RPMI8226 (cell line): ENCODE data around the gene PRDM16.

Experiments
- DNase-seq: peaks from one replicate; pipeline ENCODE4 v3.0.0-alpha.2; 2015

PRDM16 gene

GRCh38 chr1:3333903-3334302 lies 264.9 kb downstream of the PRDM16 start:
- DNase-seq = no peak

GRCh38 chr1:3334366-3334765 lies 265.4 kb downstream of the PRDM16 start:
- DNase-seq = no peak

GRCh38 chr1:3335754-3336640 lies 267.0 kb downstream of the PRDM16 start:
- no peak for DNase-seq

DNA sequence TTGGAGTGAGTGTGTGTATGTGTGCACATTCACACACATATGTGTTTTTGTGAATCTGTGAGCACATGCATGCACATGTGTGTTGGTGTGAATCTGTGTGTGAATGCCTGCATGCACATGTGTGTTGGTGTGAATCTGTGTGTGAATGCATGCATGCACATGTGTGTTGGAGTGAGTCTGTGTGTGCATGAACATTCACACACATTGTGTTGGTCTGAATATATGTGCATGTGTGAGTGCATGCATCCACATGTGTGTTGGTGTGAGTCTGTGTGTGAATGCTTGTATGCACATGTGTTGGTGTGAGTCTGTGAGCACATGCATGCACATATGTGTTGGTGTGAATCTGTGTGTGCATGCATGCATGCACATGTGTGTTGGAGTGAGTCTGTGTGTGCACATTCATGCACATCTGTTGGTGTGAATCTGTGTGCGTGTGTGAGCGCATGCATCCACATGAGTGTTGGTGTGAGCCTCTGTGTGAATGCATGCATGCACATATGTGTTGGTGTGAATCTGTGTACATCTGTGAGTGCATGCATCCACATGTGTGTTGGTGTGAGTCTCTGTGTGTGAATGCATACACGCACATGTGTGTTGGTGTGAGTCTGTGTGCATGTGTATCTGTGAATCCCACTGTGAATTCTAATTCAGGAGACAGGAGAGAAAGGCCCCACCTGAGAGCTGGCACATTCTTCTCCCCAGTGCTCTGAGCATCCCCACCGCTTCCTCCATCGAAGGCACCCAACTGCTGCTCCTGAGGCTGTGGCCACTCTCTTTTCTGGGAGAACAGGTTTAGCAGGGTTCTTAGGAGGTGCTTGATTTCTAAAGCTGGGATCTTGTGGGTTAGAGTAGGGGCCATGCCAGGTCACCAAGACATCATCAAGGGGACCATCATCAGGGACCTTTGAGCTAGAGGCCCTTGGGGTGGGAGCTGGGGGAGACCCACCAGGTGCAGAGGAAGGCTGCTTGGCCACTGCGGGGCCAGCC lies 267.9 kb downstream of the PRDM16 start:
- no peak for DNase-seq

GRCh38 chr1:3337798-3338724 lies 269.1 kb downstream of the PRDM16 start:
- no peak for DNase-seq

GRCh38 chr1:3338725-3339070 lies 269.7 kb downstream of the PRDM16 start:
- DNase-seq = no peak

- DNase-seq = no peak
Observed at GRCh38 chr1:3339856-3340255, 270.9 kb downstream of the PRDM16 start.

DNA sequence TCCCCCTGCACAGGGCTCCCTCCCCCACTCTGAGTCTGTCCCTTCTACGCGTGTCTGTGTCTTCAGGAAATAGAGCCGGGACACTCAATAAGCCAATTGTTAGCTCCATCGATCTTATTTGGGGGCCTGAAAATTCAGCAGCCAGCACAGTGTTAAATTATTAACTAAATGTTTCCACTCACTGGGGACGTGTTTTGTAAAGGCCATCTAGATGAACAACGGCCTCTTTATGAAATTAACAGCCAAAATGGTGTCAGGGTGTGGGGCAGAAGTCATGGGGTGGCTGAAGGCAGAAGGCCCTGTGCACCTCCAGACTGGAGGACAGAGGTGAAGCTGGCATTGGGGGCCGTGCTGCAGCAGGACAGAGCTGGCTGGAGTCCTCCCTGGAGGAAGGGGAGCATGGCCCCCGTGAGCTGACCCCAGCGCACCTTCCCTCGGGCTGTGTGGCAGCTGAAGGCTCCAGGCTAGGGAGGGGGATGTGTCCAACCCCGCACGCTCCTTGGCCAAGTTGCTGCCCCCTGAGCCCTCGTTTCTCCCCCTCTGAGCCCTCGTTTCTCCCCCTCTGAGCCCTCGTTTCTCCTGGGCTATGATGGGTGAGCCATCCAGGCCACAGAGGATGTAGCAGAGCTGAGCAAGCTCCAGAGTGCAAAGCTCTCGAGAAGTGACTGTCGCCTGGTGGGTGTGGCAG lies 271.7 kb downstream of the PRDM16 start:
- DNase-seq = no peak

DNA sequence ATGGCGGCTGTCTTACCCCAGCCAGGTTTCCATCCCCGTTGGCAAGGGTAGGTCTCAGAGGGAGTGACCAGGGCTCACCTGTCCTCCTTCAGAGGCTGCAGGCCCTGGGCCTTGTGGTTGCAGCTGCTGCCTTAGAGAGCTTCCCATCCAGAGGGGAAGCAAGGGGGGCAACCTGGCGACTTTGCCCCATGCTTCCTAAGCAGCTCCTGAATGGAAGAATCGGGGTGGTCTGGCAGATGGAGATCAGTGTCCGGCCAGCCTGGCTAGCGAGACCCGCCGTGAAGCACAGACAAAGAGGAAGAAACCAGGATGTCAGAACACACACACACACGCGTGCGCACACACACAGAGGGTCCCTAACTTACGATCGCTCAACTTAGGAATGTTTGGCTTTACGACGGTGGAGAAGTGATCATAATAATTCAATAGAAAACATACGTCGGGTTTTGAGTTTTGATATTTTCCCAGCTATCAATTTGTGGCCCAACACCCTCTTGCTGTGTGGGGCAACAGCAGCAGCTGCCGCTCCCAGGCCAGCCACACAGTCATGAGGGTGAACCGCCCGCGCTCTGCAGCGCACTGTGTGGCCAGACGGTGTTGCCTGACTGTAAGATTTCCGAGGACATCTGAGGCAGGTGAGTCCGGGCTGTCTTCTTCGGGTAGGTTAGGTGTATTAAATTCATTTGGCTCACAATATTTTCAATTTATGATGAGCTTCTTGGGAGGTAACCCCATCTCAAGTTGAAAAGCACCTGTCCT lies 272.4 kb downstream of the PRDM16 start:
- no peak for DNase-seq

DNA sequence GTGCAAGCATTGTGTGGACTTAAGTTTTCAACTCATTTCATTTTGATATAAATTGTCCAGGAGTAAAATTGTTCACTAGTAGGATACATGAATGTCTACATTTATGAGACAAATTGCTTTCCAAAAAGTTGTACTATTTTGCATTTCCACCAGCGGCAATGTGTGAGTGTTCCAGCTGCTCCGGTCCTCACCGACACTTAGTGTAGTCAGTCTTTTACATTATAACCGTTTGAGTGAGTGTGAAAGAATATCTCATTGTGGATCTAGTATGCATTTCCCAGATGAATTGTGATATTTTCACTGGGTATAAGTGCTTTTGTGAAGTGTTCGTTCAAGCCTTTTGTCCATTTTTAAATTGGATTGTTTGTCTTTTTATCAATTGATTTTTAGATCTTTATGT lies 274.0 kb downstream of the PRDM16 start:
- no peak for DNase-seq

DNA sequence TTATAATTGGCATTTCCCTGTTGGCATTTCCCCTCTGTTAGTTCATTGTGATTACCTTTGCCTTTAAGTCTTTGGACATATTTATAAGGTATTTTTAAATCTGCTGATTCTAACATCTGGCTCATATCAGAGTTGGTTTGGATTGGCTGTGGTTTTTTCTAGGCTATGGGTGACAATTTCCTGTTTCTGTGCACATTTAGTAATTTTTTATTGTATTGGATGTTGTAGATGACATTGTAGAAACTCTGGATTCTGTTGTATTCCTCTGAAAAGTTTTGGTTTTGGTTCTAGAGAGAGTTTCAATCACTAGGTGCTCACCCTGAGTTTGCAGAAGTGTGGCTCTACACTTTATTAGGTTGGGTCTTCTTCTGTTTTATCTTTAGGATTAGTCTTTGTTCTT lies 275.4 kb downstream of the PRDM16 start:
- DNase-seq = no peak

GRCh38 chr1:3345792-3346191 lies 276.8 kb downstream of the PRDM16 start:
- DNase-seq = no peak

DNA sequence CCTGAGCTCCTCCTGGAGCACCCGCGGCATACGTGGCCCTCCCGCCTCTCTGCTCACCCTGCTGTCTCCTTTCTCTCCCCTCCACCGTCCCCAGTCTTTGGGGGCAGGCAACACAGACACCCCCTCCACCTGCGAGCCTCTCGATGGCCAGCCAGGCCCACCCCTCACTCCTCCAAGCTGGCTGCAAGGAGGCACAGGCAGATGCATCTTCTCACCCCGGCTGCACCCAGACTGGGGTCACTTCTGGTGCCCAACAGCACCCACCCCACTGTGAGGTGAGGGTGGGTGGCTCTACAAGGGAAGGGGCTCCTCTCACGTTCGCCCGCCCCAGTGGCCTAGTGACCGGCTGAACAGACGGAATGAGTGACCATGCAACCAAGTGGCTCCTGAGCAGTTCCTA lies 277.5 kb downstream of the PRDM16 start:
- DNase-seq = no peak

- DNase-seq = no peak
Observed at GRCh38 chr1:3347257-3348020, 278.4 kb downstream of the PRDM16 start.

DNA sequence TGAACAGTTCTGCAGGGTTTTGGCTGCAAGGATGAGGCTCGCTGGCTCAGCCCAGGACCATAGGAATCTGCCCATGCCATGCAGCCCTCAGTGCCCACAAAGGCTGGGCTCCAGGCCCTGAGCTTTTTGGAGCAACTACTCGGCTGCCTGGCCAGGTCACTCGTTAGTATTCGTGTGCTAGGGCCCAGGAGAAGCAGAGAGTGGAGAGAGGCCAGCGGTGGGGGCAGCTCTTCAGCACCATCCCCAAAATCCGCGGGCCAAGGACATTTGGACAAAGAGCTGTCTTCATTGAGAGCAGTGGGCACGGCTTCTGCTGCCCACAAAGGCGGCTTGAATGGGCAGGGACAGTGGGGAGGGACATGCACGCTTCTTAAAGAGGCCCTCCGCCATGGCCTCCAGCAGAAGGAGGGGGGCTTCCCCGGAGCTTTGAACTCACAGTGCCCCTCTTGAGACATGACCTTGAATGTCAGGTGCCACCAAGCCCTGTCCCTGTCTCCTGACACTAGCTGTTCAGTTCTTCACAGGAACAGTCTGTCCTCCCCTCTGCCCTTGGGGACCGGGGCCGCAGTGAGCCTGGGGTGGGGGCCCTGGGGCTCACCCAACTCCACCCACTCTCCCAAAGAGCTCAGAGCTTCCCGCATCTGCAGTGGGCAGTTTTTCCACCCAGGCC lies 279.3 kb downstream of the PRDM16 start:
- DNase-seq = no peak

DNA sequence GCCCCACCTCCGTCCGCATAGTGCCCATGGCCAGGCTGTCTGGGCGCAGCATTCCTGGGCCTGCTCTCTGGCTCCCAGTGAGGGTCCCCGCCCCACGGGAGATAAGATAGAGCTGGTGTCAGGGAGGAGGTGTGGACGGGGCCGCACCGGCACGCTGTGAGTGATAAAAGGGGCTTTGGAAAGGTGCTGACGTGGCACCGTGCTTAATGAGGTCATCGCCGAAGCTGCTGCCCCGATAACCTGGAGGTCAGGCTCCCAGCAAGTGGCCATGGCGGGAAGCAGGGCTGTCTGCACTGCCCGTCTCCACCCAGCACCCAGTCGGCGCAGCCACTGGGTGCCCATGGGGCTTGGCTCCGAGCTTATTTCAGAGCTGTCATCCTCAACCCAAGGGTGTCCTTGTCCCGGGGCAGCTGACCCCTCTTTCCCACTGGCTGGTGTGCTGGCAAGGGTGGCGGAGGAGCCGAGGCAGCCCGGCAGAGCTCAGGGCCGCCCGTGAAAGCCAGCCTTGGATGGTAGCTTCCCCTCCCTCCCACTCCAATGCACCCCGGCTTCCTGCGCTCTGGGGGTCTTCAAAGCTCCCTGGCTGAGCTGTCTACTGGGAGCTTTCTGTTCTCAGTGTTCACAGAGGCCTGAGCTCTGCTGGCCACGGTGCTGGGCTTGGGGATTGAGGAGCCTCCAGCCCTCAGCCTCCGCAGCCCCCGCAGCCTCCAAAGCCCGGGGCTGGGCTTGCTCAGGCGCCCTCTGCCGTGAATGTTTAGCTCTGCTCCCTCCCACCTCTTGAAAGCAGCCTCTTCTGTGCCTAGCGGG lies 280.4 kb downstream of the PRDM16 start:
- peak; percentile 37 for DNase-seq

- no peak for DNase-seq
Observed at GRCh38 chr1:3349968-3350299, 280.9 kb downstream of the PRDM16 start.

- no peak for DNase-seq
Observed at GRCh38 chr1:3350506-3351261, 281.7 kb downstream of the PRDM16 start.
